K562 (cell line): Measurements from ENCODE around the gene NUDT5.
"Not testable (repeated sequence)": the region's sequence is repeated elsewhere in the genome, so short reads cannot be mapped to it uniquely, and the experiment has no call there.

Experiments used
- ATF7 ChIP-seq: fragments of 450-650 bp; IDR thresholded peaks from 2 replicates; pipeline ENCODE4 v1.7.1; 2014; ENCODE audit warnings: mild to moderate bottlenecking, moderate library complexity
- BRCA1 ChIP-seq, 2 experiments: fragments of 450-650 bp in 1 of 2; sonication (generic) in 1 of 2; formaldehyde crosslinking in 1 of 2; IDR thresholded peaks; 2 replicates each; pipeline versions ENCODE4 v1.5.0 to v1.6.1; 2017 to 2020; ENCODE audit warnings: mild to moderate bottlenecking in 1 of 2, missing genetic modification reagents in 1 of 2
- CTCF ChIP-seq, 3 experiments: IDR thresholded peaks in 2 of 3; conservative IDR thresholded peaks in 1 of 3; 2 replicates each; pipeline ENCODE4 v1.5.1; 2011 to 2012; ENCODE audit warnings: low read length in 3 of 3, mild to moderate bottlenecking in 3 of 3, control low read depth in 2 of 3, improper control_type of control experiment in 1 of 3, inconsistent platforms in 1 of 3, low read depth in 1 of 3, mixed read lengths in 1 of 3, moderate library complexity in 1 of 3; ENCODE audit not compliant: insufficient read depth in 2 of 3
- FIP1L1 ChIP-seq: fragments of 200-400 bp; formaldehyde crosslinking; IDR thresholded peaks from 2 replicates; pipeline ENCODE4 v1.6.1; 2018; ENCODE audit warnings: mild to moderate bottlenecking, low read depth, low read length; ENCODE audit not compliant: poor library complexity, severe bottlenecking
- MYNN ChIP-seq, 2 experiments: sonication (generic); formaldehyde crosslinking in 1 of 2; IDR thresholded peaks; 2 replicates each; pipeline versions ENCODE4 v1.5.0 to v1.6.1; 2016 to 2020; ENCODE audit warnings: antibody characterized with exemption in 1 of 2, missing genetic modification reagents in 1 of 2
- NCOA6 ChIP-seq: fragments of 450-650 bp; IDR thresholded peaks from 2 replicates; pipeline ENCODE4 v1.6.1; 2017; ENCODE audit warnings: mild to moderate bottlenecking
- POLR2A ChIP-seq: fragments of 450-650 bp; conservative IDR thresholded peaks from 2 replicates; pipeline ENCODE4 v1.6.1; 2016
- PYGO2 ChIP-seq: fragments of 450-650 bp; IDR thresholded peaks from 2 replicates; pipeline ENCODE4 v1.6.1; 2016; ENCODE audit warnings: mild to moderate bottlenecking, missing genetic modification characterization, moderate library complexity, missing compliant biosample characterization
- RBM25 ChIP-seq: fragments of 200-400 bp; formaldehyde crosslinking; IDR thresholded peaks from 2 replicates; pipeline ENCODE4 v1.6.1; 2018; ENCODE audit warnings: low read length, low read depth, moderate library complexity; ENCODE audit not compliant: severe bottlenecking
- SIX5 ChIP-seq, 2 experiments: IDR thresholded peaks; 2 replicates each; pipeline ENCODE4 v1.6.1; 2011; ENCODE audit warnings: low read length in 2 of 2, borderline replicate concordance in 1 of 2, low read depth in 1 of 2, mild to moderate bottlenecking in 1 of 2, moderate library complexity in 1 of 2; ENCODE audit not compliant: insufficient read depth in 1 of 2
- SRF ChIP-seq, 2 experiments: fragments of 250-450, 450-650 bp in 1 of 2; sonication (Bioruptor Pico) in 1 of 2; sonication (generic) in 1 of 2; formaldehyde crosslinking; IDR thresholded peaks; 2 replicates each; pipeline versions ENCODE4 v1.5.0 to v1.5.1; 2020 to 2022; ENCODE audit warnings: mild to moderate bottlenecking in 1 of 2, missing genetic modification reagents in 1 of 2
- TF ChIP-seq, protein P1 (sequence below): sonication (generic); formaldehyde crosslinking; IDR thresholded peaks from 2 replicates; pipeline ENCODE4 v1.8.1; 2023; ENCODE audit warnings: mild to moderate bottlenecking, missing genetic modification reagents

- not testable (repeated sequence) for TF ChIP-seq RBM25; POLR2A; PYGO2; FIP1L1; MYNN (IDR thresholded peaks at IDR 0.05); MYNN (CRISPR knock-in tag; IDR thresholded peaks at IDR 0.05); SRF (CRISPR knock-in tag; IDR thresholded peaks at IDR 0.05); SIX5 (IDR thresholded peaks at IDR 0.05; ENCODE audit: borderline replicate concordance in 1 of 2, insufficient read depth in 1 of 2, low read depth in 1 of 2, low read length in 2 of 2); CTCF (IDR thresholded peaks at IDR 0.05 in 2 of 3, conservative IDR thresholded peaks at IDR 0.05 in 1 of 3; ENCODE audit: insufficient read depth in 2 of 3, low read depth in 1 of 3, low read length in 3 of 3); ATF7; NCOA6; BRCA1 (IDR thresholded peaks at IDR 0.05); BRCA1 (CRISPR knock-in tag; IDR thresholded peaks at IDR 0.05)
- TF ChIP-seq, protein P1, sequence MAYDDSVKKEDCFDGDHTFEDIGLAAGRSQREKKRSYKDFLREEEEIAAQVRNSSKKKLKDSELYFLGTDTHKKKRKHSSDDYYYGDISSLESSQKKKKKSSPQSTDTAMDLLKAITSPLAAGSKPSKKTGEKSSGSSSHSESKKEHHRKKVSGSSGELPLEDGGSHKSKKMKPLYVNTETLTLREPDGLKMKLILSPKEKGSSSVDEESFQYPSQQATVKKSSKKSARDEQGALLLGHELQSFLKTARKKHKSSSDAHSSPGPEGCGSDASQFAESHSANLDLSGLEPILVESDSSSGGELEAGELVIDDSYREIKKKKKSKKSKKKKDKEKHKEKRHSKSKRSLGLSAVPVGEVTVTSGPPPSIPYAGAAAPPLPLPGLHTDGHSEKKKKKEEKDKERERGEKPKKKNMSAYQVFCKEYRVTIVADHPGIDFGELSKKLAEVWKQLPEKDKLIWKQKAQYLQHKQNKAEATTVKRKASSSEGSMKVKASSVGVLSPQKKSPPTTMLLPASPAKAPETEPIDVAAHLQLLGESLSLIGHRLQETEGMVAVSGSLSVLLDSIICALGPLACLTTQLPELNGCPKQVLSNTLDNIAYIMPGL = not testable (repeated sequence)
Observed at GRCh38 chr10:12234687-12235086, 39.0 kb upstream of the NUDT5 start.
